Posterior vena cava (tissue), 2 donors: ENCODE measurements around the gene TRPC1. TPM values are rescaled to one million over a fixed set of nuclear protein-coding genes. Genes with fewer than 3 reads are reported as not detected.
"Not testable (repeated sequence)": the region's sequence is repeated elsewhere in the genome, so short reads cannot be mapped to it uniquely, and the experiment has no call there.

ENCODE experiments used
- DNase-seq: peaks from one replicate; pipeline ENCODE4 v3.0.0-alpha.2; 2020; ENCODE audit warnings: low spot score
- intact Hi-C, 2 donors: fragments of 100-400 bp; cut with DNase I; formaldehyde crosslinking; loops; one replicate each; pipeline versions ENCODE4 v1.14.1 to v1.14.2; 2022 to 2023
- total RNA-seq, 2 donors: library from RNA; stranded (reverse); fragmentation: NEBNext Ultra II Directional; extraction: Animal tissue kit (Norgen Biotek cat#: 25700); gene quantifications; one replicate each; pipeline ENCODE4 v1.2.1, GENCODE V29; 2021
- donor health status: DM: yes; HTN: yes; CAD: no.
- donor health status: DM: yes; HTN: yes; CAD: no.

TRPC1 gene
- total RNA-seq, 2 donors from 2014 or later: 21.1 to 27.9 TPM

GRCh38 chr3:142738396-142738795 is 14.6 kb downstream of the TRPC1 start:
- intact Hi-C loops: no loop called here
- no peak for DNase-seq

GRCh38 chr3:142746646-142747045 is 22.8 kb downstream of the TRPC1 start:
- DNase-seq: no peak
- intact Hi-C loops: no loop called here

- intact Hi-C loops: not testable (repeated sequence)
Measured at GRCh38 chr3:142750531-142750930, 26.7 kb downstream of the TRPC1 start.

GRCh38 chr3:142752605-142753004 is 28.8 kb downstream of the TRPC1 start:
- DNase-seq, intact Hi-C loops: not testable (repeated sequence)

More at GRCh38 chr3:142750531-142750930, 26.7 kb downstream of the TRPC1 start:
- not testable (repeated sequence) for DNase-seq

- intact Hi-C loops: no loop called here
- DNase-seq: no peak
Measured at GRCh38 chr3:142754494-142754893, 30.7 kb downstream of the TRPC1 start.

- intact Hi-C loops: no loop called here
- no peak for DNase-seq
Measured at GRCh38 chr3:142768338-142768737, 44.5 kb downstream of the TRPC1 start.

- no peak for DNase-seq
- intact Hi-C loops: no loop called here
Measured at GRCh38 chr3:142777927-142778326, 54.1 kb downstream of the TRPC1 start.

- intact Hi-C loops: no loop called here
- DNase-seq: no peak
Measured at GRCh38 chr3:142778541-142778940, 54.7 kb downstream of the TRPC1 start.

- intact Hi-C loops: no loop called here
- no peak for DNase-seq
Measured at GRCh38 chr3:142779591-142779990, 55.8 kb downstream of the TRPC1 start.

GRCh38 chr3:142782616-142783015 is 58.8 kb downstream of the TRPC1 start:
- DNase-seq: no peak
- intact Hi-C loops: no loop called here

GRCh38 chr3:142784228-142784627 is 60.4 kb downstream of the TRPC1 start:
- intact Hi-C loops: no loop called here
- no peak for DNase-seq

- intact Hi-C loops: no loop called here
- no peak for DNase-seq
Measured at GRCh38 chr3:142785996-142786395, 62.2 kb downstream of the TRPC1 start.

- intact Hi-C loops: no loop called here
- DNase-seq: no peak
Measured at GRCh38 chr3:142787719-142788118, 63.9 kb downstream of the TRPC1 start.

- no peak for DNase-seq
- intact Hi-C loops: no loop called here
Measured at GRCh38 chr3:142794508-142794907, 70.7 kb downstream of the TRPC1 start.

GRCh38 chr3:142795332-142795731 is 71.5 kb downstream of the TRPC1 start:
- no peak for DNase-seq
- intact Hi-C loops: no loop called here

- intact Hi-C loops: no loop called here
- no peak for DNase-seq
Measured at GRCh38 chr3:142796823-142797222, 73.0 kb downstream of the TRPC1 start.

GRCh38 chr3:142801746-142802145 is 77.9 kb downstream of the TRPC1 start:
- DNase-seq: no peak
- intact Hi-C loops: no loop called here

- DNase-seq: no peak
- intact Hi-C loops: no loop called here
Measured at GRCh38 chr3:142802891-142803290, 79.1 kb downstream of the TRPC1 start.

GRCh38 chr3:142808103-142808917 is 84.5 kb downstream of the TRPC1 start:
- intact Hi-C loops: no loop called here
- DNase-seq: no peak

GRCh38 chr3:142809259-142809658 is 85.4 kb downstream of the TRPC1 start:
- intact Hi-C loops: no loop called here
- no peak for DNase-seq

- DNase-seq: no peak
- intact Hi-C loops: no loop called here
Measured at GRCh38 chr3:142815803-142816202, 92.0 kb downstream of the TRPC1 start.
